ENCODE results near the gene PLPPR1. TPM values are rescaled to one million over a fixed set of nuclear protein-coding genes. Genes with fewer than 3 reads are reported as not detected.

PLPPR1 gene
- total and polyA plus RNA-seq, 2 of the 13 experiments (the other 11 are each of a cell fraction or from before 2014, with no cell fraction given), result 16.0 to 84.7 TPM

- ATAC-seq (peak; percentile 47), DNase-seq (ENCODE audit: low spot score) (peak; percentile 93), FAIRE-seq (peak; percentile 73)
- 30% methylated on average over 4 of the region's 4 CpGs for WGBS (ENCODE audit: low lambda C conversion rate)
- Histone ChIP-seq H3K27me3 (ENCODE audit: control insufficient read depth in 1 of 2, insufficient read depth in 2 of 2, low read length in 2 of 2) (no peaks in the 10 kb centered on the region), H4K20me1 (ENCODE audit: insufficient read depth, low read length) (no peaks in the 10 kb centered on the region), H3K79me2 (ENCODE audit: insufficient read depth, low read length) (no peaks in the 10 kb centered on the region), H3K4me2 (ENCODE audit: low read depth, low read length) (no peak overlapping the region), H3K27ac (ENCODE audit: extremely low read length, insufficient read depth, low read length) (peak overlapping the region; percentile 27), H3K4me1 (ENCODE audit: insufficient read depth, low read length) (peaks cover 55% of the 10 kb centered on the region), H3K9me3 (ENCODE audit: low read length) (no peaks in the 10 kb centered on the region), H3K9ac (ENCODE audit: insufficient read depth, low read depth, low read length) (no peak overlapping the region), H3K4me3 (replicated peaks in 1 of 3; ENCODE audit: insufficient read depth in 1 of 3, low read depth in 2 of 3, low read length in 3 of 3) (no peak overlapping the region), H3K36me3 (replicated peaks in 1 of 2; ENCODE audit: control insufficient read depth in 1 of 2, insufficient read depth in 2 of 2, low read length in 2 of 2) (peaks cover 0 to 3% of the 10 kb centered on the region in 2 experiments; a peak in 4 of 5 replicates), H2AFZ (ENCODE audit: low read length) (peak overlapping the region; percentile 61)
- ChIA-PET POLR2A (interaction anchor here (0.8 to 1.3 kb wide), 8 partner anchors 12 to 710 kb away, joined by 3 to 18 read pairs (median 10); partner anchors contain the start of genes MRPL50 and ZNF189), CTCF (ENCODE audit: low intra/inter-chr PET ratio, low total read pairs) (interaction anchor here (0.8 to 3.0 kb wide), 7 partner anchors 76 to 710 kb away, joined by 3 to 40 read pairs (median 22); no protein-coding TSS in a partner anchor)
- intact Hi-C loops (cut with micrococcal nuclease; ENCODE audit: unreplicated experiment), result loop anchor here (1.0 to 10.0 kb wide), 8 partner anchors 76 to 711 kb away; partner anchors contain the start of gene RNF20
- BruUV-seq (replicated peaks), result no TSS peak
- in situ Hi-C loops (cut with HindIII; ENCODE audit: extremely low pct_ligation_motif_present, low pct_unique_long_range_greater_than_20kb), result no loop called here
- TF ChIP-seq CCDC6 (CRISPR knock-in tag; IDR thresholded peaks at IDR 0.05), result no peak
- no peak for TF ChIP-seq DNMT1 (CRISPR knock-in tag; IDR thresholded peaks at IDR 0.05)
- no peak for TF ChIP-seq ATF7-NPFF (CRISPR knock-in tag; IDR thresholded peaks at IDR 0.05; ENCODE audit: low read depth)
- peak; percentile 48 for TF ChIP-seq GATAD2A (CRISPR knock-in tag; IDR thresholded peaks at IDR 0.05)
- no peak for TF ChIP-seq HIVEP1 (CRISPR knock-in tag; IDR thresholded peaks at IDR 0.05)
- TF ChIP-seq ZNF788 (CRISPR knock-in tag; IDR thresholded peaks at IDR 0.05; ENCODE audit: borderline replicate concordance), result no peak
- peak; percentile 24; the same call in 1 of the 2 replicates for TF ChIP-seq ZNF362 (CRISPR knock-in tag; IDR thresholded peaks at IDR 0.05; ENCODE audit: borderline replicate concordance)
- TF ChIP-seq POLR2AphosphoS5 (IDR thresholded peaks at IDR 0.05; ENCODE audit: low read depth, low read length), result no peak
- no peak for TF ChIP-seq ZNF546 (CRISPR knock-in tag; conservative IDR thresholded peaks at IDR 0.05)
- TF ChIP-seq SP5 (CRISPR knock-in tag; IDR thresholded peaks at IDR 0.05; ENCODE audit: borderline replicate concordance, low read depth), result 0 out of 2 replicates have a peak, but pooled peaks have one; percentile 20
- no peak for TF ChIP-seq ARHGAP35 (CRISPR knock-in tag; IDR thresholded peaks at IDR 0.05; ENCODE audit: borderline replicate concordance)
- TF ChIP-seq ZKSCAN5 (CRISPR knock-in tag; IDR thresholded peaks at IDR 0.05), result no peak
- TF ChIP-seq ZNF709 (CRISPR knock-in tag; IDR thresholded peaks at IDR 0.05), result no peak
- TF ChIP-seq ZNF143 (CRISPR knock-in tag; IDR thresholded peaks at IDR 0.05), result no peak
- TF ChIP-seq ZNF691 (CRISPR knock-in tag; IDR thresholded peaks at IDR 0.05; ENCODE audit: borderline replicate concordance, low read depth), result no peak
- TF ChIP-seq HOXA3 (CRISPR knock-in tag; IDR thresholded peaks at IDR 0.05), result no peak
- no peak for TF ChIP-seq MIER2 (CRISPR knock-in tag; IDR thresholded peaks at IDR 0.05)
These were observed 283.4 kb downstream of the PLPPR1 start for GRCh38 chr9:101311758-101312420.
